ENCODE data around the gene FREM1.

FREM1 gene

DNA sequence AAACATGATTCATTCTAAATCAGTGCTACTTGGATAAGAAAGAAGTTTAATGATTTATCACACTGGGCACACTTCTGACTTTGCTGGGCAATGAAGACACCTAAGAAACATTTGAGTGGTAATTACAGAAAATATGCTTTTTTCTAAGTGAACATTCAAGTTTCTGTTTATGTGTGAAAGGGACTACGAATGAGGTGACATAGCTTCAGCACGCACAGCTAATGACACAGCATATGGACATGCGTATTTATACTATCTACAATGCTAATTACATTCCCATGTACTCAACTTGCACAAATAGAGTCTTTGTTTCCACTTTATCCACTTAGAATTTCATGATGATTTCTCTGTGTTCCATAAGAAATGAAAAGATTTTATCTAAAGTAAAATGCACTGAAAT, 40.6 kb downstream of the FREM1 start:
- DNase-seq, result no peak
- Mint-ChIP-seq H3K27ac (no peak overlapping the region), H3K36me3 (ENCODE audit: low read depth) (no peaks in the 10 kb centered on the region), H3K27me3 (peaks cover 2% of the 10 kb centered on the region), H3K4me1 (no peaks in the 10 kb centered on the region), H3K4me3 (no peak overlapping the region), H3K9me3 (no peaks in the 10 kb centered on the region)
- no peak for ATAC-seq

- Mint-ChIP-seq H3K4me1 (no peaks in the 10 kb centered on the region), H3K36me3 (ENCODE audit: low read depth) (no peaks in the 10 kb centered on the region), H3K9me3 (no peaks in the 10 kb centered on the region), H3K27ac (no peak overlapping the region), H3K27me3 (peaks cover 2% of the 10 kb centered on the region), H3K4me3 (no peak overlapping the region)
- no peak for ATAC-seq
- no peak for DNase-seq
Measured at GRCh38 chr9:14868772-14869583, 41.2 kb downstream of the FREM1 start.

DNA sequence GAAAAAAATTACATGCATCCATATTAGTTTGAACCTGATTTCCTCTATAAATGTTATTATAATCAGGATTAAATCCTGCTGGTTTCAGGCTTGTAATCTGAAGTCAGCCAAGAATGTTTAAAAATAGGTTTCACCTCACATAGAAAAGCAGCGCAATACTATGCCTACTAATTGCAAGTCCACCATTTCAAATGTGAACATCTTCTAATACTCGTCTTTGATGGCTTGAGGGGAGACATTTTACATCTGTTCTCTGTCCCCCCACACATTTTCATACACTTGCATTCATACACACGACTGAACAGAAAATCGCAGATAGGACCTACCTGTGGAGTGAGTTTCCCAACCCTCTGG, 41.8 kb downstream of the FREM1 start:
- Mint-ChIP-seq H3K9me3 (no peaks in the 10 kb centered on the region), H3K27me3 (peaks cover 2% of the 10 kb centered on the region), H3K36me3 (ENCODE audit: low read depth) (no peaks in the 10 kb centered on the region), H3K4me1 (no peaks in the 10 kb centered on the region), H3K4me3 (no peak overlapping the region), H3K27ac (no peak overlapping the region)
- no peak for DNase-seq
- ATAC-seq, result no peak

- Mint-ChIP-seq H3K36me3 (ENCODE audit: low read depth) (no peaks in the 10 kb centered on the region), H3K9me3 (no peaks in the 10 kb centered on the region), H3K27ac (no peak overlapping the region), H3K27me3 (peaks cover 2% of the 10 kb centered on the region), H3K4me1 (no peaks in the 10 kb centered on the region), H3K4me3 (no peak overlapping the region)
- DNase-seq, result no peak
- no peak for ATAC-seq
Measured at GRCh38 chr9:14866200-14866749, 44.0 kb downstream of the FREM1 start.

- Mint-ChIP-seq H3K4me3 (no peak overlapping the region), H3K27ac (no peak overlapping the region), H3K9me3 (no peaks in the 10 kb centered on the region), H3K36me3 (ENCODE audit: low read depth) (no peaks in the 10 kb centered on the region), H3K4me1 (no peaks in the 10 kb centered on the region), H3K27me3 (peaks cover 2% of the 10 kb centered on the region)
- ATAC-seq (no peak), DNase-seq (no peak)
Measured at GRCh38 chr9:14864309-14864708, 45.9 kb downstream of the FREM1 start.

DNA sequence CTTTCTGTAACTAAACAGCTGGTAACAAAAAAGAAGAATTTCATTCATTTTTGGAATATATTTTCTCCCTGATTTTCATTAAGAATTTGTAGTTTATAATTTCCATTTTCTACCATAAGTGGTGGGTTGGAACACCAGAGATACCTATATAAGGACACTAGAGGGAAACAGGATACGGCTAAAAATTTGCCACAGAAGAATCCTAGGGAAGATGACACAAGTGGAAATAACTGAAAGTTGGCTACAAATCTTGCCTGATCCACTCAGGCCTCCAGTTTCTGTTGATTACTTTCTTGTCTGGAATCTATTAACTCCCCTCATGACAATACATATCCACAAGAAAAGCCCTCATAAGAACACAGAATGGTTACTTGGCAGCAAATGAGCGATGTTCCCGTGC, 46.8 kb downstream of the FREM1 start:
- Mint-ChIP-seq H3K4me1 (no peaks in the 10 kb centered on the region), H3K4me3 (no peak overlapping the region), H3K27ac (no peak overlapping the region), H3K27me3 (peaks cover 2% of the 10 kb centered on the region), H3K9me3 (no peaks in the 10 kb centered on the region), H3K36me3 (ENCODE audit: low read depth) (no peaks in the 10 kb centered on the region)
- ATAC-seq (no peak), DNase-seq (no peak)

DNA sequence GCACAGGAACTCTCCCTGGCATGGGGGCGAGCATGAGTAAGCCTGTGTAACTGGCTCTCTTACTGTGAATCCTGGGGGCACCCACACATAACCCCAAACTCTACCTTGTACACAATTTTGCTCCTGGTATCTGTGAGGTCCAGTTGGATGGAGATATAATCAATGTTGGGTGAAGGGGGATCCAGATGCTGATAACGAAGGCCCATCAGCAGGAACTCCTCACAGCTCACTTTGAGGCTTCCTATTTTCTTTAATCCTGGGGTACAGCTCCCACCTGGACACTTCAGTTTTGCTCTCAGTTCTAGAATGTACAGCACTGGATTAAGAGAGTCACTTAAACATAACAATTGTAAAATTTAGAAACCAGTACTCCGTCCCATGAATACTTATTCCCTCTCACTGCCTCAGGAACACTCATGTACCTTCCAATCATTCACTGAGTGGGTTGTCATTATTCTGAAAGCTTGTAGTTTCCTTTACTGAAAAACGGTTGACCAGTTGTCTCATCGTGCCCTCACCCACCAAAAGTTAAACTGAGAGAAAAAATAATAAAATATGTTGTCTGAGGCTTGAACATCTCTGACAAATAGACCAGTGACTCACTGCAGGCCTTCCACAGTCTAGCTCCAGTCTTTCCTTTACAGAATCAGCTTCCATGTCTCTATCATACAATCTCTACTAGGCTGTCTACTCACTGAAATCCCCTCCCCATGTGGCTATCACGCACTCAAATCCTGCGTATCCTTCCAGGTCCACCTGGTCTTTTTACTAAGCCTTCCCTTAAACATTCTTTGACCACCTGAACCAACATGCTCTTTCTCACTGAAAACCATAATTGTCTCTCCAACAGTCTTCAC, 52.6 kb downstream of the FREM1 start:
- no peaks in the 10 kb centered on the region for H3K4me1 Mint-ChIP-seq
- no peak overlapping the region for H3K4me3 Mint-ChIP-seq
- ATAC-seq (no peak), DNase-seq (no peak)
- peaks cover 5% of the 10 kb centered on the region for H3K27me3 Mint-ChIP-seq
- no peak overlapping the region for H3K27ac Mint-ChIP-seq
- no peaks in the 10 kb centered on the region for H3K36me3 Mint-ChIP-seq (ENCODE audit: low read depth)
- no peaks in the 10 kb centered on the region for H3K9me3 Mint-ChIP-seq

GRCh38 chr9:14849851-14850250, 60.4 kb downstream of the FREM1 start:
- no peak for DNase-seq
- Mint-ChIP-seq H3K9me3 (no peaks in the 10 kb centered on the region), H3K27me3 (peaks cover 6% of the 10 kb centered on the region), H3K36me3 (ENCODE audit: low read depth) (no peaks in the 10 kb centered on the region), H3K4me3 (no peak overlapping the region), H3K27ac (no peak overlapping the region), H3K4me1 (no peaks in the 10 kb centered on the region)
- ATAC-seq, result no peak

- no peaks in the 10 kb centered on the region for H3K9me3 Mint-ChIP-seq
- no peak overlapping the region for H3K4me3 Mint-ChIP-seq
- H3K4me1 Mint-ChIP-seq, result no peaks in the 10 kb centered on the region
- no peak overlapping the region for H3K27ac Mint-ChIP-seq
- peaks cover 6% of the 10 kb centered on the region for H3K27me3 Mint-ChIP-seq
- no peaks in the 10 kb centered on the region for H3K36me3 Mint-ChIP-seq (ENCODE audit: low read depth)
- ATAC-seq (no peak), DNase-seq (no peak)
Measured at GRCh38 chr9:14849296-14849695, 60.9 kb downstream of the FREM1 start.

DNA sequence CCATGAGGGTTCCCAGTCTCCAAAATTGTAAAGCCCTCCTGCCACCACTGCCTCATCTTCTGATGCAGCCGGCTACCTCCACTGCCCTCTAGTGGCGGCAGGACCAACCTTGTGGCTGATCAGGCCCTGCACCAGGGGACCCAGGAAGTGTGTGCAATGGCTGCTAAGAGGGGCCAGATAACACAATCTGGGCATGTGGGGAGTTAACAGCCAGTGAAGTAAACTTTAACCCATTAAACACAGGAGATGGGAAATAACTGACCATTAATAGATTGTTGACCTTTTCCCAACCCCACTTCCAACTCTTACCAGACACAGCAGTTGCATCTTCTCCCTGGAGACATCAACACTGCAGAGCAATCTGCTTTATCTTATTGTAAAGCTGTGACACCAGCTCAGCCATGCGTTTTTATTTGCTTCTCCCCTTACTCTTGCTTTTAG, 63.3 kb downstream of the FREM1 start:
- Mint-ChIP-seq H3K4me1 (no peaks in the 10 kb centered on the region), H3K9me3 (no peaks in the 10 kb centered on the region), H3K36me3 (ENCODE audit: low read depth) (no peaks in the 10 kb centered on the region), H3K27me3 (peaks cover 6% of the 10 kb centered on the region), H3K4me3 (no peak overlapping the region), H3K27ac (no peak overlapping the region)
- DNase-seq (peak; percentile 67), ATAC-seq (peak; percentile 77)

GRCh38 chr9:14843163-14843562, 67.1 kb downstream of the FREM1 start:
- Mint-ChIP-seq H3K9me3 (no peaks in the 10 kb centered on the region), H3K36me3 (ENCODE audit: low read depth) (no peaks in the 10 kb centered on the region), H3K4me3 (no peak overlapping the region), H3K27ac (no peak overlapping the region), H3K4me1 (no peaks in the 10 kb centered on the region), H3K27me3 (peaks cover 3% of the 10 kb centered on the region)
- ATAC-seq (no peak), DNase-seq (no peak)

DNA sequence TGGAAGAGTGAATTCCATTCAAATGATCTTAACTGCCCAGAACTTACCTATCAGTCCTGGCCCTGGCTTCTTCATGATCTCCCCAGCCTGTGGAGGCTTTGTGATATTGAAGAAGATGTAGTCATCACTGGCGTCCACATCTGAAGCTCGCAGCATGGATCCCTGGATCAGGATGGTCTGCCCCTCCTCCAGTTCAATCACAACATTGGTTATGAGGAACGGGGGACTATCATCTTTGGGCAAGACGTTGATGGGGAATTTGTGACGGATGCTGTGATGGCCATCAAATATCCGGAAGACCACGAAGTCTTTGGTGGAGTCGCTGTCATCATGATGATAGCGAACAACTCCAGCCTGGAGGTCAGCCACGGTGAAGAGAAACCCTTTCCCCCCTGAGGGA, 68.0 kb downstream of the FREM1 start:
- H3K27me3 Mint-ChIP-seq, result peaks cover 7% of the 10 kb centered on the region
- ATAC-seq (no peak), DNase-seq (no peak)
- H3K27ac Mint-ChIP-seq, result no peak overlapping the region
- H3K36me3 Mint-ChIP-seq (ENCODE audit: low read depth), result no peaks in the 10 kb centered on the region
- H3K9me3 Mint-ChIP-seq, result no peaks in the 10 kb centered on the region
- H3K4me3 Mint-ChIP-seq, result no peak overlapping the region
- no peaks in the 10 kb centered on the region for H3K4me1 Mint-ChIP-seq

GRCh38 chr9:14838701-14839100, 71.5 kb downstream of the FREM1 start:
- Mint-ChIP-seq H3K27me3 (peaks cover 10% of the 10 kb centered on the region), H3K4me3 (no peak overlapping the region), H3K9me3 (no peaks in the 10 kb centered on the region), H3K27ac (no peak overlapping the region), H3K36me3 (ENCODE audit: low read depth) (no peaks in the 10 kb centered on the region), H3K4me1 (no peaks in the 10 kb centered on the region)
- DNase-seq (no peak), ATAC-seq (no peak)

GRCh38 chr9:14836885-14837284, 73.3 kb downstream of the FREM1 start:
- Mint-ChIP-seq H3K36me3 (ENCODE audit: low read depth) (no peaks in the 10 kb centered on the region), H3K27me3 (peaks cover 10% of the 10 kb centered on the region), H3K9me3 (no peaks in the 10 kb centered on the region), H3K27ac (no peak overlapping the region), H3K4me3 (no peak overlapping the region), H3K4me1 (no peaks in the 10 kb centered on the region)
- ATAC-seq (no peak), DNase-seq (no peak)

GRCh38 chr9:14831661-14832060, 78.6 kb downstream of the FREM1 start:
- H3K27ac Mint-ChIP-seq, result no peak overlapping the region

More at GRCh38 chr9:14831661-14832060, 78.6 kb downstream of the FREM1 start:
- DNase-seq (no peak), ATAC-seq (no peak)
- H3K36me3 Mint-ChIP-seq (ENCODE audit: low read depth), result no peaks in the 10 kb centered on the region
- H3K9me3 Mint-ChIP-seq, result no peaks in the 10 kb centered on the region
- no peaks in the 10 kb centered on the region for H3K4me1 Mint-ChIP-seq
- no peak overlapping the region for H3K4me3 Mint-ChIP-seq
- no peaks in the 10 kb centered on the region for H3K27me3 Mint-ChIP-seq

Data from activated naive CD8-positive, alpha-beta T cell treated with anti-CD3 and anti-CD28 coated beads, Interleukin-2, amount 50 U/mL, for 24 hours (primary cell).